Caco-2 (cell line): ENCODE data around the gene ADGRV1. TPM values are rescaled to one million over a fixed set of nuclear protein-coding genes. Genes with fewer than 3 reads are reported as not detected.
"Not testable (repeated sequence)": the region's sequence is repeated elsewhere in the genome, so short reads cannot be mapped to it uniquely, and the experiment has no call there.

Source experiments
- BruUV-seq: library from RNA; stranded (reverse); fragments of 400-500 nt; replicated peaks from 2 replicates; lab custom pipeline; 2021; lab: Mats Ljungman, UMichigan
- CTCF ChIA-PET: fragments of 300-600 bp; sonication (Branson Sonifier 250); formaldehyde crosslinking; loops from one replicate; lab custom pipeline; 2022; ENCODE audit warnings: antibody characterized with exemption; lab: Charles Lee
- POLR2A ChIA-PET: fragments of 300-600 bp; sonication (Branson Sonifier 250); formaldehyde crosslinking; loops from one replicate; lab custom pipeline; 2022; ENCODE audit warnings: antibody characterized with exemption; lab: Charles Lee
- DNase-seq, 2 experiments: peaks; one replicate each; pipeline versions ENCODE4 v3.0.0 to v3.0.0-alpha.2; 2020 to 2022
- H3K27me3 ChIP-seq: replicated peaks from 2 replicates; pipeline ENCODE4 v1.6.0; 2011; ENCODE audit warnings: low read length; ENCODE audit not compliant: control insufficient read depth, insufficient read depth
- H3K36me3 ChIP-seq: 2 replicates; pipeline ENCODE4 v1.5.1; 2011; ENCODE audit warnings: low read length; ENCODE audit not compliant: control insufficient read depth, insufficient read depth
- H3K4me1 ChIP-seq: fragments of 250-450 bp; sonication (Bioruptor Pico); 2 replicates; pipeline ENCODE4 v1.5.1; 2020; ENCODE audit warnings: mild to moderate bottlenecking
- H3K4me3 ChIP-seq: 2 replicates; pipeline ENCODE4 v1.5.1; 2011; ENCODE audit warnings: low read depth, mild to moderate bottlenecking, control low read depth, low read length
- H3K9me3 ChIP-seq: fragments of 250-450 bp; sonication (Bioruptor Pico); 2 replicates; pipeline ENCODE4 v1.5.1; 2020; ENCODE audit warnings: mild to moderate bottlenecking, moderate library complexity
- H3K27ac Mint-ChIP-seq: one replicate; pipeline ENCODE4 v1.8.0; 2022; ENCODE audit warnings: mixed read lengths; ENCODE audit not compliant: unreplicated experiment
- H3K27me3 Mint-ChIP-seq: one replicate; pipeline ENCODE4 v1.8.0; 2022; ENCODE audit warnings: mixed read lengths; ENCODE audit not compliant: insufficient read depth, unreplicated experiment
- H3K36me3 Mint-ChIP-seq: one replicate; pipeline ENCODE4 v1.8.0; 2022; ENCODE audit warnings: mild to moderate bottlenecking, mixed read lengths; ENCODE audit not compliant: insufficient read depth, unreplicated experiment
- H3K4me1 Mint-ChIP-seq: one replicate; pipeline ENCODE4 v1.8.0; 2022; ENCODE audit warnings: low read depth, mixed read lengths; ENCODE audit not compliant: unreplicated experiment
- H3K4me3 Mint-ChIP-seq: one replicate; pipeline ENCODE4 v1.8.0; 2022; ENCODE audit warnings: mild to moderate bottlenecking, moderate library complexity, mixed read lengths; ENCODE audit not compliant: unreplicated experiment
- H3K9me3 Mint-ChIP-seq: one replicate; pipeline ENCODE4 v1.8.0; 2022; ENCODE audit warnings: mixed read lengths; ENCODE audit not compliant: unreplicated experiment
- intact Hi-C: fragments of 100-400 bp; cut with micrococcal nuclease; formaldehyde crosslinking; loops from one replicate; pipeline ENCODE4 v1.10.0; 2022; ENCODE audit not compliant: unreplicated experiment
- total RNA-seq: library from RNA; stranded (reverse); gene quantifications from 2 replicates; pipeline ENCODE4 v1.2.3, GENCODE V29; 2022
- TF ChIP-seq, protein P1 (sequence below), 2 experiments: fragments of 200-600 bp in 1 of 2; IDR thresholded peaks; 1 replicate in 1 of 2; 2 replicates in 1 of 2; pipeline versions ENCODE4 v1.5.1 to v1.8.0; 2011 to 2022; ENCODE audit warnings: antibody characterized with exemption in 1 of 2, control low read depth in 1 of 2, inconsistent platforms in 1 of 2, low read depth in 1 of 2, low read length in 1 of 2, mild to moderate bottlenecking in 1 of 2, moderate library complexity in 1 of 2; ENCODE audit not compliant: insufficient read depth in 1 of 2, severe bottlenecking in 1 of 2, unreplicated experiment in 1 of 2

The ADGRV1 gene
- total RNA-seq, 1 experiment from 2014 or later: 23.2 TPM

DNA sequence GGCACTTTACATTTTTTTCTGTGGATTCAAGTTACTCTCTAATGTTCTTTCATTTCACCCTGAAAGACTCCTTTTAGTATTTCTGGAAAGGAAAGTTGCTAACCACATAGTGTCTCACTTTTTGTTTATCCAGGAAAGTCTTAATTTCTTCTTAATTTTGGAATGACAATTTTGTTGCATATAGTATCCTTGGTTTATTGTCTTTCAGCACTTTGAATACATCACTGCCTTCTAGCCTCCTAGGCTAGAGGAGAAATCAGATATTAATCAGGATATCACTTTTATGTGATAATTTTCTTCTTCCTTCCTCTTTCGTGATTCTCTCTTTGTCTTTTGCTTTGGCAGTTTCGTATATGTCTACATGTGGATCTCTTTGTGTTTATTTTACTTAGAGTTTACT is 11.4 kb downstream of the ADGRV1 start:
- no peak for DNase-seq
- Mint-ChIP-seq H3K27ac (no peak overlapping the region), H3K9me3 (peaks cover 6% of the 10 kb centered on the region), H3K27me3 (peaks cover 3% of the 10 kb centered on the region), H3K36me3 (no peaks in the 10 kb centered on the region), H3K4me3 (no peak overlapping the region), H3K4me1 (no peaks in the 10 kb centered on the region)
- ChIA-PET POLR2A (no interaction called here), CTCF (interaction anchor here (0.7 kb wide), 1 partner anchor 214 kb away, joined by 3 read pairs; no protein-coding TSS in a partner anchor)
- no peaks in the 10 kb centered on the region for H3K36me3 ChIP-seq
- no peaks in the 10 kb centered on the region for H3K9me3 ChIP-seq
- TF ChIP-seq, protein P1, sequence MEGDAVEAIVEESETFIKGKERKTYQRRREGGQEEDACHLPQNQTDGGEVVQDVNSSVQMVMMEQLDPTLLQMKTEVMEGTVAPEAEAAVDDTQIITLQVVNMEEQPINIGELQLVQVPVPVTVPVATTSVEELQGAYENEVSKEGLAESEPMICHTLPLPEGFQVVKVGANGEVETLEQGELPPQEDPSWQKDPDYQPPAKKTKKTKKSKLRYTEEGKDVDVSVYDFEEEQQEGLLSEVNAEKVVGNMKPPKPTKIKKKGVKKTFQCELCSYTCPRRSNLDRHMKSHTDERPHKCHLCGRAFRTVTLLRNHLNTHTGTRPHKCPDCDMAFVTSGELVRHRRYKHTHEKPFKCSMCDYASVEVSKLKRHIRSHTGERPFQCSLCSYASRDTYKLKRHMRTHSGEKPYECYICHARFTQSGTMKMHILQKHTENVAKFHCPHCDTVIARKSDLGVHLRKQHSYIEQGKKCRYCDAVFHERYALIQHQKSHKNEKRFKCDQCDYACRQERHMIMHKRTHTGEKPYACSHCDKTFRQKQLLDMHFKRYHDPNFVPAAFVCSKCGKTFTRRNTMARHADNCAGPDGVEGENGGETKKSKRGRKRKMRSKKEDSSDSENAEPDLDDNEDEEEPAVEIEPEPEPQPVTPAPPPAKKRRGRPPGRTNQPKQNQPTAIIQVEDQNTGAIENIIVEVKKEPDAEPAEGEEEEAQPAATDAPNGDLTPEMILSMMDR (IDR thresholded peaks at IDR 0.05; ENCODE audit: insufficient read depth in 1 of 2, low read depth in 1 of 2, low read length in 1 of 2, severe bottlenecking in 1 of 2, unreplicated experiment in 1 of 2): no peak
- peaks cover 7% of the 10 kb centered on the region; the same call in 1 of the 2 replicates for H3K4me1 ChIP-seq
- no peaks in the 10 kb centered on the region for H3K27me3 ChIP-seq
- no TSS peak for BruUV-seq
- intact Hi-C loops: loop anchor here (2.0 kb wide), 1 partner anchor 13 kb away; no protein-coding TSS in a partner anchor
- H3K4me3 ChIP-seq: no peak overlapping the region

DNA sequence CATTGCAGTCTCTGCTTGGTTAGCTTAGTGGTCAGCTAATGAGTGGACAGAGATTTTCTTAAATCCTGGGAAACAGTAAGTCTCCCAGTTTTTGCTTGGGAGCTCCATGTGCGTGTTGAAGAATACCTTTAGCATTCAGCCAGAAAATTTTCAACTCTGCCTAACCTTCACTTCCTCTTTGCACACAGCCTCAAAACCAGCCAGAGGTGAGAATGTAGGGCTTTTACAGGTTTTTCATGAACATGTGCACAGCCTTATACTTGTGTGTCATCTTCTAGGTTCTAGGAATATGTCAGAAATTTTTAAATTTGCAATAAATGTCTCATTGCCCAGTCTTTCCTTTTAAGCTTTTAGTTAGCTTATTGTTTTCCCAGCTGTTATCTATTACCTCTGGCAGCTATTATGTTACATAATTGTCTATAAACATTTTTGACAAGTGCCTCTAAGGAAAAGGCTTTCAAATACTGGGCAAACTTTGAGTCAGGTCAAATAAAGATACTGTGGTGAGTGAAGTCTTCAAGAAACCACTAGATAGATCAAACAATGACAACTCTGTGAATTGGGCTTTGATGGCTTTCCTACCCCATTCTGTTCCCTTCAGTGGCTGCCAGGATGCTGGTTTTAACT is 12.7 kb downstream of the ADGRV1 start:
- H3K36me3 Mint-ChIP-seq: no peaks in the 10 kb centered on the region
- ChIA-PET POLR2A (no interaction called here), CTCF (no interaction called here)
- no peak overlapping the region for H3K4me3 Mint-ChIP-seq
- TF ChIP-seq, protein P1 (IDR thresholded peaks at IDR 0.05; ENCODE audit: insufficient read depth in 1 of 2, low read depth in 1 of 2, low read length in 1 of 2, severe bottlenecking in 1 of 2, unreplicated experiment in 1 of 2): no peak
- Histone ChIP-seq H3K27me3 (no peaks in the 10 kb centered on the region), H3K9me3 (no peaks in the 10 kb centered on the region), H3K4me3 (no peak overlapping the region), H3K4me1 (peaks cover 7% of the 10 kb centered on the region; the same call in 1 of the 2 replicates), H3K36me3 (no peaks in the 10 kb centered on the region)
- intact Hi-C loops: loop anchor here (2.0 kb wide), 1 partner anchor 14 kb away; no protein-coding TSS in a partner anchor
- DNase-seq: no peak
- BruUV-seq: no TSS peak
- H3K27ac Mint-ChIP-seq: no peak overlapping the region
- H3K27me3 Mint-ChIP-seq: peaks cover 3% of the 10 kb centered on the region
- no peaks in the 10 kb centered on the region for H3K9me3 Mint-ChIP-seq
- H3K4me1 Mint-ChIP-seq: no peaks in the 10 kb centered on the region

DNA sequence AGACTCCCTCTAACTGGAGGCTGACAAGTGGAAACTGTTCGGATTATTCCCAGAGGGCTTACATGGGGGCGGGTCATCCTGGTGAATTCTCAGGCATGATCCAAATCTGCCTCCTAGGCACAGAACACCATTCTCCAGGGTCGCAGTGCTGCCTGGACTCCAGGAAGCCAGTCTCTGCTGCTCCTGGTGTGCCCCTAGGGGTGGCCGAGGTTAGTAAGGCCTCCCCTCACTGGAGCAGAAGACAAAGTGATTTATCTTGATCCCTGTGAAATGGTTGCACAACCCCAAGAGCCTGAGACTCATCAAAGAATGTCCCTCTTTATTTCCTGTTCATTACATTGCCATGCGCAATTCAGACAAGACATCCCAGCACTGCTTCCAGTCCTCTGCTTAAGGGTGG is 17.1 kb downstream of the ADGRV1 start:
- peaks cover 10% of the 10 kb centered on the region for H3K9me3 Mint-ChIP-seq
- intact Hi-C loops: no loop called here
- no peak overlapping the region for H3K4me3 Mint-ChIP-seq
- Histone ChIP-seq H3K4me3 (no peak overlapping the region), H3K9me3 (no peaks in the 10 kb centered on the region), H3K4me1 (peaks cover 7% of the 10 kb centered on the region; the same call in 1 of the 2 replicates), H3K36me3 (no peaks in the 10 kb centered on the region), H3K27me3 (no peaks in the 10 kb centered on the region)
- CTCF ChIA-PET: no interaction called here
- H3K36me3 Mint-ChIP-seq: no peaks in the 10 kb centered on the region
- TF ChIP-seq, protein P1 (IDR thresholded peaks at IDR 0.05; ENCODE audit: insufficient read depth in 1 of 2, low read depth in 1 of 2, low read length in 1 of 2, severe bottlenecking in 1 of 2, unreplicated experiment in 1 of 2): no peak
- POLR2A ChIA-PET: no interaction called here
- DNase-seq: no peak
- no TSS peak for BruUV-seq
- H3K27me3 Mint-ChIP-seq: no peaks in the 10 kb centered on the region
- no peaks in the 10 kb centered on the region for H3K4me1 Mint-ChIP-seq
- H3K27ac Mint-ChIP-seq: no peak overlapping the region

DNA sequence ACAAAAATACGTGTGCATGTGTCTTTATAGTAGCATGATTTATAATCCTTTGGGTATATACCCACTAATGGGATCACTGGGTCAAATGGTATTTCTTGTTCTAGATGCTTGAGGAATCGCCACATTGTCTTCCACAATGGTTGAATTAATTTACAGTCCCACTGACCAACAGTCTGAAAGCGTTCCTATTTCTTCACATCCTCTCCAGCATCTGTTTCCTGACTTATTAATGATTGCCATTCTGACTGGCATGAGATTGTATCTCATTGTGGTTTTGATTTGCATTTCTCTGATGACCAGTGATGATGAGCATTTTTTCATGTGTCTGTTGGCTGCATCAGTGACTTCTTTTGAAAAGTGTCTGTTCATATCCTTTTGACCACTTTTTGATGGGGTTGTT is 18.0 kb downstream of the ADGRV1 start:
- BruUV-seq, intact Hi-C loops, H3K27ac Mint-ChIP-seq: not testable (repeated sequence)

DNA sequence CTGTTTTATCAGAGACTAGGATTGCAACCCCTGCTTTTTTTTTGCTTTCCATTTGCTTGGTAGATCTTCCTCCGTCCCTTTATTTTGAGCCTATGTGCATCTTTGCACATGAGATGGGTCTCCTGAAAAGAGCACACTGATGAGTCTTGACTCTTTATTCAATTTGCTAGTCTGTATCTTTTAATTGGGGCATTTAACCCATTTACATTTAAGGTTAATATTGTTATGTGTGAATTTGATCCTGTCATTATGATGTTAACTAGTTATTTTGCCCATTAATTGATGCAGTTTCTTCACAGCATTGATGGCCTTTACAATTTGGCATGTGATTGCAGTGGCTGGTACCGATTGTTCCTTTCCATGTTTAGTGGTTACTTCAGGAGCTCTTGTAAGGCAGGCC is 21.3 kb downstream of the ADGRV1 start:
- H3K27ac Mint-ChIP-seq, H3K4me3 ChIP-seq, H3K9me3 ChIP-seq, H3K9me3 Mint-ChIP-seq, H3K36me3 ChIP-seq, BruUV-seq, POLR2A ChIA-PET, H3K27me3 ChIP-seq, H3K4me1 Mint-ChIP-seq, H3K4me3 Mint-ChIP-seq, H3K27me3 Mint-ChIP-seq, DNase-seq, CTCF ChIA-PET, H3K36me3 Mint-ChIP-seq, H3K4me1 ChIP-seq, intact Hi-C loops: not testable (repeated sequence)

More for the DNA sequence above, 18.0 kb downstream of the ADGRV1 start:
- DNase-seq, H3K36me3 ChIP-seq, H3K4me1 Mint-ChIP-seq, H3K27me3 Mint-ChIP-seq, H3K27me3 ChIP-seq, H3K4me3 Mint-ChIP-seq, H3K9me3 Mint-ChIP-seq, CTCF ChIA-PET, H3K36me3 Mint-ChIP-seq, H3K4me3 ChIP-seq, H3K4me1 ChIP-seq, H3K9me3 ChIP-seq, POLR2A ChIA-PET: not testable (repeated sequence)
